Erythroblast (primary cell): Measurements from ENCODE around the gene ZNF774.
"Not testable (repeated sequence)": the region's sequence is repeated elsewhere in the genome, so short reads cannot be mapped to it uniquely, and the experiment has no call there.

Source experiments
- DNase-seq, 2 experiments: peaks; one replicate each; lab custom pipeline; 2025; lab: John Stamatoyannopoulos, UW
- GATA1 ChIP-seq: IDR thresholded peaks from 2 replicates; pipeline ENCODE4 v1.6.1; 2011; ENCODE audit warnings: low read depth, mild to moderate bottlenecking, control low read depth, low read length, moderate library complexity
- POLR2A ChIP-seq: IDR thresholded peaks from 2 replicates; pipeline ENCODE4 v1.6.1; 2011; ENCODE audit warnings: mild to moderate bottlenecking, low read length

Gene ZNF774

DNA sequence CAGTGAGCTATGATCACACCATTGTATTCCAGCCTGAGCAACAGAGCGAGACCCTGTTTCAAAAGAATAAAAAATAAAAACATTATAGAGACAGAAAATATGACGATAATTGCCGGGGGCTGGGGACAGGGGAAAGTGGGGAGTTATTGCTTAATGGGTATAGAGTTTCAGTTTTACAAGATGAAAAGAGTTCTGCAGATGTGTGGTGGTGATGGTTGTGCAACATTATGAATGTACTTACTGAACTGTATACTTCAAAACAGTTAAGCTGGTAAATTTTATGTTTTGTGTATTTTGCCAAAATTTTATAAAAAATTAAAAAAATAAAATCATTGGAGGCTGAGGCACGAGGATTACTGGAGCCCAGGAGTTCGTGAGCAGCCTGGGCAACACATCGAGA, 24.8 kb upstream of the ZNF774 start:
- no peak for TF ChIP-seq GATA1
- no peak for TF ChIP-seq POLR2A
- DNase-seq: no peak

DNA sequence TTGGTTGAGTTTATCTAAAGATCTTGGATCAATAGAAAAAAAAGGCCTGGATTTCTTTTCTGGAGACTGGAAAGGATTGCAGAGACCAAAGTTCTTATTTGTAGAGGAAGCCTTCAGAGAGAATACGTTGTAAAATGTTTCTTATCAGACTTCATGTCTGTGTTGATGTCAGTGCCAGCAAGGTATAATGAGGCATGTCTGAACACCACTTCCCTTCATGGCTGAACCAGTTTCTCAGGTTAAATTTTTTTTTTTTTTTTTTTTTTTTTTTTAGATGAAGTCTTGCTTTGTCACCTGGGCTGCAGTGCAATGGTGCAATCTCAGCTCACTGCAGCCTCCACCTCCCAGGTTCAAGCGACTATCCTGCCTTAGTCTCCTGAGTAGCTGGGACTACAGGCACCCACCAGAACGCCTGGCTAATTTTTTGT, 17.8 kb upstream of the ZNF774 start:
- TF ChIP-seq POLR2A (no peak), GATA1 (no peak)
- DNase-seq: no peak

GRCh38 chr15:90336705-90337141, 15.4 kb upstream of the ZNF774 start:
- TF ChIP-seq GATA1 (no peak), POLR2A (no peak)

DNA sequence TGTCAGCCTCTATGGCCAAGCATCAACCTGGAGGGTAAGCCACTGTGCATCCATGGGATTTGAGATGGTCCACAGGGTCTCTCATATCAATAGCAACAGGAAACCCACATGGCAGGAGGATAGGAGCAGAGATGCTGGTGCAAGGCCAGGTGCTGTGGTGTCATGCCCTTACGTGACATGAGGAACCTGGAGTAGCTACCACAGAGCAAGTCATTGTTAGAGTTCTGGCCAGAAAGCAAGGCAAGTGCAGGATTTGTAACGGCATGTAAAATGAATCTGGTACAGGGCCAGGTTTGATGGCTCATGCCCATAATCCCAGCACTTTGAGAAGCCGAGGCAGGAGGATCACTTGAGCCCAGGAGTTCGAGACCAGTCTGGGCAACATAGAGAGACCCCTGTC, 14.8 kb upstream of the ZNF774 start:
- DNase-seq: no peak

More at GRCh38 chr15:90336705-90337141, 15.4 kb upstream of the ZNF774 start:
- DNase-seq: no peak

DNA sequence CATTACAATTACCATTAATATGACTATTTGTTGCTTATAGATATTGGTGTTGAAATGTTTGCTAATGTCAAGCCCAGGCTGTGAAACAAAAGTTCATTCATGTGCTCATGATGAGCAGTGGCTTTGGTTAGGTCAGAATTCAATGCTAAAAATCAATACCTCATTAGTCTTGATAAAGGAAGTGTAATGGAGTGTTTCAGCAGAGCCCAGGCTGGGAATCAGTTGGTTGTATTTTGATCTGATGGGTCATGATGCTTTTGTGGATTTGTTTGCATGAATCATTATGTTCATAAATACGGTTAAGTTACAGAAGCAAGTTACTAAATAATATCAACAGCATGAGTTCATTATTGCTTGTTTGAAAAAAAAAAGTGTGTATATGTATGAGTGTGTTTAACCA, 13.6 kb upstream of the ZNF774 start:
- TF ChIP-seq POLR2A (no peak), GATA1 (no peak)
- DNase-seq: no peak

More for the DNA sequence above, 14.8 kb upstream of the ZNF774 start:
- no peak for TF ChIP-seq POLR2A
- TF ChIP-seq GATA1: no peak

DNA sequence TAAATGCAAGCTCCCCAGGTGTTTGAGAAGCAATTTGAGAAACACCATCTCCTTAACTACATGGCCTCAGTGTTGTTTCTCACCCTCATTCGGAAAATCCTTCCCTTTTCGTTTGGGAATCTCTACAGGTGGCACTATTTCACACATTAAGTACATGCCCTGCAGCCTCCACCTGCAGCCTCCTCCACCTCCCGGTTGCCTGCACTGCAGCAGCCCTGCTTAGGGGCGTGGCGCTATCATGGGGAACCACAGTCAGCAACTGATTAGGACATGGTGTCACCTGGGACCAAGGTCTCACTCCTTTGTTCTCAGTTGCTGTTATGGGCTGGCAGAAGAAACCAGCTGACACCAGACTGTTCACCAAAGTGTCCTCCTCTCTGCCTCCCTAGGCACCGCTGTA, 11.7 kb upstream of the ZNF774 start:
- no peak for DNase-seq
- TF ChIP-seq POLR2A (no peak), GATA1 (no peak)

DNA sequence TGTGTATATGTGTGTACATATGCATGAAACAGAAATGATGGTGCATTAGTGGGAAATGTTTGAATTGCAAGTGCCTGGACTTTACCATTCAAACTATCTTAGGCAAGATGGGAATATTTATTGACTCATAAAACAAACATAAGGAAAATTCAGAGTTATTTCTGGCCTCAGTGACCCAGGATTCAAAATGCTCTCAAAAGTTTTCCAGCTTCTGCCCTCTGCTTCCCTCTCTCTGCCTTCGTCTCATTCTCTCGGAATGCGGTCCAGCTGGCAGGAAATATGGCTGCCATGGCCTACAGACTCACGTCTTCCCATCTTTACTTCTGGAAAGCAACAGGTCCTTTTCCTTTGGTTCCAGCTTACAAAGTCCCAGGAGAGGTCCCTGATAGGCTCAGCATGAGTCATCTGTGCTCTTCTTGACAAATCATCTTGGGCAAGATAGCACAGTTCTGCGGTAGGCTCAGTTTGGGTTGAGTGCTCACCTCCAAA, 8.7 kb upstream of the ZNF774 start:
- TF ChIP-seq GATA1 (no peak), POLR2A (no peak)

DNA sequence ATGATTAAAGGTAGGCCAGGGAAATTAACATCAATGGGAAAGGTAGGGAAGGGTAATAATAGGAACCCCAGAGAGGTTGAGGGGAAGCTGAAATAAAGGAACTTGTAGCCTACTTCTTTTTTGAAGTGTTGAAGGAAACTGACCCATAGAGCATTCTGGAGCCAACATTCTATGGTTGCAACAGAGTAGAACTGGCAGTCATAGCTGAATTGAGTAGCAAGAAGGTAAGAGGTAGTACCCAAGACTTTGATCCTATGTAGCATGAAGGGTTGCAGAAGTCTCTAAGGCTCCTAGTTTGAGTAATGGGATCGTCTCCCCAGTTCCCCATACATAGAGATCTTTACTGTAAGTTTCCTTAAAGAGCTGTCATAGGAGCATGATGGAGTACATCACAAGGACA, 7.4 kb upstream of the ZNF774 start:
- no peak for TF ChIP-seq GATA1
- no peak for TF ChIP-seq POLR2A
- no peak for DNase-seq

More for the DNA sequence above, 8.7 kb upstream of the ZNF774 start:
- no peak for DNase-seq

- no peak for TF ChIP-seq POLR2A
- TF ChIP-seq GATA1: no peak
Observed at GRCh38 chr15:90345857-90346256, 6.2 kb upstream of the ZNF774 start.

GRCh38 chr15:90347431-90348065, 4.5 kb upstream of the ZNF774 start:
- DNase-seq: not testable (repeated sequence)

More at GRCh38 chr15:90345857-90346256, 6.2 kb upstream of the ZNF774 start:
- no peak for DNase-seq

DNA sequence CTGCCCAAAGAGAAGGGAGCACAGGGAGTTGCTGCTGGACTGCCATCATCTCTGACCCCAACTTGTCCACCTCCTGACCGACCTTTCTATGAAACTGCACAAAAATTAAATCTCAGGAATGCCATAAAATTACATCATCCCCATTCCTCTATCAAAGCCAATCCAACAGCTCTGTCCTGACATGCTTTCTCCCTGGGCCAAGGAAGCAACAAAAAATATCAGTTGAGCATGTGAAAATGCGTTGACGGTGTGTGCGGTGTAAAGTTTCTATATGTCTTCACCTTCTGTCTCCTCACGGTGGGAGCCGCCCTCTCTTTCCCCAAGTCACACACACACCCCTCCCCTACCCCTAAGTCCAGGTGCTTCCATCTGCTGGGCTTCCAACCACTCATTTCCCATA, 3.6 kb upstream of the ZNF774 start:
- DNase-seq: no peak
- no peak for TF ChIP-seq GATA1

DNA sequence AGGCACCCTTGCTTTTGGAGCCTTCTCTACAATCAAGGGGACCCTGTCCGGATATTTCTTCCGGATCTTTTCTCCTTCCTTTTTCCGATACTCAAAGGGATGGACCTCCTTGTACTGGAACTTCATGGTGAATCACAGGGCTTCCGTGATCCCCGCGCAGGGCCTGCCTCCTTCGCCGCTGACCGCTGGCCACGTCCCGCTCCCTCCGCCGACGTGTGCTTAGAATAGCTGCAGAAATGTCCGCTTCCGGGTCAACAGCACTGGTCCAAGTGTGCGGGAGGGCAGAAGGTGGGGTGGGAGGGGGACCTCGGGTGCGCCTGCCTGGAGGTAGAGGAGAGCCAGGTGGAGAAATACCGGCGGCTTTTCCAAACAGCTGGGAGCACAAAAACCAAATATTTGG, 3.0 kb upstream of the ZNF774 start:
- DNase-seq: no peak
- no peak for TF ChIP-seq POLR2A
- TF ChIP-seq GATA1: no peak

- no peak for DNase-seq
- TF ChIP-seq GATA1 (no peak), POLR2A (no peak)
Observed at GRCh38 chr15:90349821-90350220, 2.3 kb upstream of the ZNF774 start.

GRCh38 chr15:90351479-90352106, 491 bp upstream of the ZNF774 start:
- no peak for DNase-seq
- TF ChIP-seq GATA1 (no peak), POLR2A (no peak)

DNA sequence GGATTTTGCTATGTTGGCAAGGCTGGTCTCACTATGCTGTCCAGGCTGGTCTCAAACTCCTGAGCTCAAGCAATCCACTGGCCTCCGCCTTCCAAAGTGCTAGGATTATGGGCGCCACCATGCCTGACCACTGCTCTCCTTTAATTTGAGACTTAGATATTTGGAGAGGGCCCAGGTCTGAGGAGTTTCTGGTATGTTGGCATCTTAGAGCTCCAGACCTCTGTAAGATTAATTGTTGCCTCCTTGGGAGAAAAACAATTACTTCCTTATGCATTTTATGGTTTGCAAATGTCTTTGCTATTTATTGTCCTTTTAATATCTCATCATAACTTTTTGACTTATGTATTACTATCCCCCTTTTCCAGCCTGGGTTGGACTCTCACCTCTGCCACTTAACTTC, 2.9 kb downstream of the ZNF774 start:
- DNase-seq: no peak
- TF ChIP-seq GATA1: no peak
- no peak for TF ChIP-seq POLR2A
